DMS153 (cell line): ENCODE measurements around the gene ORC4.

Experiments
- DNase-seq: peaks from one replicate; lab custom pipeline; 2025; lab: John Stamatoyannopoulos, UW

The ORC4 gene

DNA sequence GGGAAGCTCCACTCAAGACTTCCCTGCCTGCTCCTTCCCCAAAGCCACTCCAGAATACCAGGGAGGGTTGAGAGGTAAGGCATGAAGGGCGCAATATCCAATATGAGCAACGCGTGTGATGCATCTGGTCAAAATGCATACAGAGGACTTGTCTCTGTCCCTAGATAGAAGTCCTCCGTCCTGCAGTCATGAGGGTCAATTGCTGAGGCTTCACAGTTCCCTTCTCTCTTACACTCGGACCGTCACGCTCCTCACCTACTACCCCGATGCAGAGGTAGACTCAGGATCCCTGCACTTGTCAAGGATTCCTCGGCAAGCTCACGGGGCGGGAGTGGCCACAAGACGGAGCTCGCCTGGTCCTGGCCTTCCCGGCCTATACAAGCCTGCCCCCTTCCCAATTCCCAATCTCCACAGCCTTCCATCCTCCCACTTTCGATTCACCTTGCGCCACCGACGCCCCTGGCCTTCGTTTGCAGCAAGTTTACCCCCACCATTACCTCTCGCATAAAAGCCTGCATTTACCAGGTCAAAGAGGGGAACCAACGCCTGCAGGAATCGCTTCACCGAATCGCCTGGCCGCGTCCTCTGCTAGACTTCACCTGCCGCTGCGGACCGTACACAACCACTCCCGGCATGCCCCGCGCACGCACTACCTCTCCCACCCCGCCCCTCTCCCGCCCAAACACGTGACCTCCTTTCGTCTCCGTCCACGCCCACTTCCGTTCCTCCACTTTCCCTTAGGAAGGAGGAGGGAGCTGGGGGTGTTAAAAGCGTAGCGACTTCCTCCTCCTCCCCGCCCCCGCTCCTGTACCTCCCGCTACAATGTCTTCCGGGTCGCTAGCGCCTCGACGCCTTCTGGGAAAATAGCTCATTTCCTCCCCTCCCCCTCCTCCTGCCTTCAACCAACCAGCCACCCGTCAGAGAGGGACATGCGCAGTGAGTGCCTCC is at the start of gene ORC4:
Gene ORC4 (minus strand): TSS at position 627 of the 948 bp plus-strand sequence. CDS start 44,779 bp downstream, outside the sequence.
- peak; percentile 99 for DNase-seq

- no peak for DNase-seq
These were observed 47.3 kb upstream of the ORC4 start for GRCh38 chr2:148067801-148068200.

- DNase-seq = no peak
These were observed 45.4 kb upstream of the ORC4 start for GRCh38 chr2:148065936-148066335.

GRCh38 chr2:148063633-148064032 is 43.1 kb upstream of the ORC4 start:
- DNase-seq = no peak

DNA sequence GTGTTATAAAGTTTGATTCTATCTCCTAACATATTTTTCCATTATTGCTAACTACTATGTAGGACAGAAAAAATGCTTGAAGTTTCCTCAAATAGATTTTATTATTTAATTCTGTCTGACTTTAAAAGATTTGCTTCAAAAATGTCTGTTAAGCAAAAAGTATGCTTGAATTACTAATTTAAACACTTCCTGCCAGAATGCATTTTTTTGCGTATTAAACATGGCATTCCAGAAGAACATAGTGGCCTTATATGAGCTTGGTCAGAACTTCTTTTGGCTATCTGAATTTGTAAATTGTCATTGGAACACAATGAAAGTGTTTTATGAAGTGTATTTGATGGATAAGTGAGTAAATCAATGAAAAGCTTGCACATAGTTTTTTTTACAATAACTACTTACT is 38.1 kb upstream of the ORC4 start:
- no peak for DNase-seq

DNA sequence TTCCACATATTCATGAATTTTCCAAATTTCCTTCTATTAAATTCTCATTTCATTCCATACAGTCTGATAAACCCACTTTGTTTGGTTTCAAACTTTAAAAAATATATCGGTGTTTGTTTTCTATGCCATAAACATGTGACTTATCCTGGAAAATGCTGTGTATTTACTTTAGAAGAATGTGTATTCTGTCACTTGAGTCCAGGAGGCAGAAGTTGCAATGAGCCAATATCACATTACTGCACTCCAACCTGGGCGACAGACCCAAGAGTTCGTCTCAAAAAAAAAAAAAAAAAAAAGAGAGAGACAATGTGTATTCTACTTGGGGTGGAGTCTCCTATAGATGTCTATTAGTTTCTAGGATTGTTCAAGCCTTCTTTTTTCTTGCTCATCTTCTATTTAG is 32.1 kb upstream of the ORC4 start:
- no peak for DNase-seq

- DNase-seq = no peak
These were observed 28.7 kb upstream of the ORC4 start for GRCh38 chr2:148049284-148049683.

- DNase-seq = no peak
These were observed 28.1 kb upstream of the ORC4 start for GRCh38 chr2:148048475-148049221.

- DNase-seq = no peak
These were observed 26.3 kb upstream of the ORC4 start for GRCh38 chr2:148046802-148047201.

DNA sequence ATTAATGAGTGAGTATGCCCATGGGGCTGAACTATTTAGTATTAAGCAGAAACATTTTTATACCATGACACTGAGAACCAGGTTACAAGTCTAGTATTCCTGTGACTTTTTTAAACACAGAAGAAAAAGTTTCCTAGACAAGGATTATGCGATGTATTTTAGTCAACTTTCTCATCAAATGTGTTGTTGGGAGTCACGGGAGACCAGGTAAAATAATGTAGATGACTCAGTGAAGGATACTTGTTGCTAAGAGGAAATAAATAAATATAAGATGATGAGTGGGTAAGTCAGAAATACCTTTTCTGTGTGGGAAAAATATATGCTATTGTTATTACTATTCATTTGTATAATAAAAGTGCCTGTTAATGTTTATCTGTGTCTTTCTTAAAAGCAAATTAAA is 23.8 kb upstream of the ORC4 start:
- DNase-seq = no peak

GRCh38 chr2:148042219-148042618 is 21.7 kb upstream of the ORC4 start:
- DNase-seq = no peak

DNA sequence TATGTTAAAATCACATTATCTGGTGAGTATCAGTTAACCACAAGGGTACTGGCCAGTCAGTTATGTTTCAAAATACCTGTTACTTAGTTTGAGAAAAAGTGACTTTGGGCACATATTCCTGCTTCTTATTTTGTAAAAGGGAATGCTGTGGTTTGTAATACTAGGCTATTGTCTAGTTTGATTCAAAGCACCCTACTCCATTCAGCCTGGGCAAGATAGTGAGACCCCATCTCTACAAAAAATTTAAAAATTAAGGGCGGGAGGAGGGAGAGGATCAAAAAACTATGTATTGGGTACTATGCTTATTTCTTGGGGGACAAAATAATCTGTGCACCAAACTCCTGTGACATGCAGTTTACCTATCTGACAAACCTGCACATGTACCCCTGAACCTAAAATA is 19.2 kb upstream of the ORC4 start:
- DNase-seq = no peak

GRCh38 chr2:148032215-148032614 is 11.7 kb upstream of the ORC4 start:
- DNase-seq = no peak

DNA sequence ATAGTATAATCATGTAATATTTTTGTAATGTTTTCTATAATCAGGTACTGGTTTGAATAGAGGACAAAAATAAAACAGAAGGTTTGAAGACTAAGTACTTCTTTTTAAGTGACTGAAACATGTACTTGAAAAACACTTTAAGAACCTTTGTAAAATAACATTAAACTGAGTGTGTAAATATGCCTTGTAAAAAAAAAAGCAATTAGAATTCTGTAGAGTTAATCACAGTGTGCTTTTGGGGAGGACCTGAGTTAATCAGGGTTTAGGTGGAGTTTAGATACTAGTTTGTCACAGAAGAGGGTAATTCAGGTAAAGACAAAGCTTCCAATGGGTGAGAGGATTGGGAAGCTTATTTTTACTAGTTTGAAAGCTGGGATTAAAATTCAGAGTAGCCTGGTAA is 10.6 kb upstream of the ORC4 start:
- no peak for DNase-seq

- DNase-seq = no peak
These were observed 8.2 kb upstream of the ORC4 start for GRCh38 chr2:148028781-148029180.

- DNase-seq = no peak
These were observed 7.3 kb upstream of the ORC4 start for GRCh38 chr2:148027822-148028221.

- DNase-seq = no peak
These were observed 6.0 kb upstream of the ORC4 start for GRCh38 chr2:148026573-148026972.

GRCh38 chr2:148023861-148024260 is 3.3 kb upstream of the ORC4 start:
- DNase-seq = no peak

DNA sequence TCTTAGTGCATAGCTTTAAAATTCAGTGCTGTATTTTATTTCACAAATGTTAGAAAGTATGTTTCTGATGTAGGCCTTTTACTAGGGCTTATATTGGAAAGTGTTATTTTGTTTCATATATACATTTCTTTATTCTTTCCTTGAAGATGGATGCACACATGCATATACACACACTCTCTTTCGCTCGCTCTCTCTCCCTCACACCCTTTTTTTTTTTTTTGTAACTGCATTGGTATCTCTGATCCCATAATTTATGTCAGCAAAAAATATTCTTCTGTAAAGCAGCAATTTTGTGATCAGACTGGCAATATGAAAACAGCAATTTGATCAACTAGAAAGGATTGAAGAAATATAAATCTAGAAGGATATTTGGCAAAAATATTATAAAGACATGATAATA is 2.3 kb upstream of the ORC4 start:
- DNase-seq = no peak

- DNase-seq = no peak
These were observed 1.8 kb upstream of the ORC4 start for GRCh38 chr2:148022351-148022750.

GRCh38 chr2:148021886-148022285 is 1.3 kb upstream of the ORC4 start:
- DNase-seq = no peak

- DNase-seq = peak; percentile 27
These were observed 723 bp upstream of the ORC4 start, which contains the start of gene MBD5 for GRCh38 chr2:148021059-148021861. TSS of gene MBD5 (plus strand) at chr2:148021091.
